Measurements from ENCODE around the gene GALNT2.

Gene GALNT2

DNA sequence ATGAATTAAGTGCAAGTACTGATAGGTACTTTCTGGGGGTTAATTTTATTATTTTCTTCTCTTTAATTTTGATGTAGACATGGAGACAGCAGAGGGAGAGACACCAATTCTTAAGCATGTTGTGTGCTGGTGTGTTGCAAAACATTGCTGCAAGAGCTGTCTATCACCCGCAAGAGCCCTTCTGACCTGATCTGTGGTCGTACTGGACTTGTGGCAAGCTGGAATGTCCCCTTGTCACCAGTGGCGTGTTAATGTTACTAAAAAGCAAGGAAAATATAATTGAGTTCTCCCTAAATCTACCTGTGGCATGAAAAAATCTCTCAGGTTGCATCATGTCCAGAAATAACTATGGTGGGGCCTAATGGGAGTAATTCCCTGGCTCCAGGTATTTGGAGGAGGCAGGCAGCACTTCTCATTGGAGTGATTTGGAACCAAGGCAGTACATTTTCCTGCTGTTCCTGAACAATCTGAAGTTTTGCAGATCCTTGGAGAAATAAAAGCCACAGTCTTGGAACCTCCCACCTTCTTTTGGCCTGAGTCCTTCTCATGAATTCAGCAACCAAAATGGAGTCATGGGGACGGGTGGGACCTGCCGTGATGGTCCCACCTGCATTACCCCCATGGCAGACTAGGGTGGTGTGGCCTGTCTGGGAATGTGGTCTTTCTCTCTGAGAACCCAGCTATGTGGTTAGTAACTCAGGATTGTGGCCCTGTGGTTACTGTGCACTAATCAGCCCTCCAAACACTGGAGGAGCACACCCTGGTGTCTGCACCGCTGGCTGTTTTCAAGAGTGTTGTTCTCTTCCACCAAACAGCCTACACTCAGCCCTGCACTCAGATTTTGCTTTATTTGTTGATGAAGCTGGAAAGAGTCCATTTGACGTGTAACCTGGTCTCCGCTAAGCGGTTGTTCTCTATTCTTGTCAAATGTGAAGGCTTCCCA lies 57.4 kb downstream of the GALNT2 start:
- WGBS, 2 donors (ENCODE audit: extremely low coverage in 2 of 2, insufficient read length in 2 of 2, insufficient replicate concordance in 1 of 2), result no CpG with 5 or more reads among the region's 9 CpGs
- Histone ChIP-seq H3K27me3 (ENCODE audit: control insufficient read depth in 3 of 3, insufficient read depth in 3 of 3, low read depth in 1 of 3, low read length in 3 of 3) (no peaks in the 10 kb centered on the region), H2BK120ac (ENCODE audit: low read depth, low read length) (no peak overlapping the region), H3K9me3 (replicated peaks in 1 of 2; ENCODE audit: control insufficient read depth in 2 of 2, insufficient read depth in 1 of 2, low read depth in 1 of 2, low read length in 2 of 2) (no peaks in the 10 kb centered on the region), H2AK5ac (ENCODE audit: low read depth, low read length) (no peak overlapping the region), H2BK12ac (ENCODE audit: low read length) (no peak overlapping the region), H3K4ac (ENCODE audit: low read length) (no peak overlapping the region), H3K36me3 (replicated peaks in 1 of 2; ENCODE audit: control insufficient read depth in 2 of 2, insufficient read depth in 2 of 2, low read length in 2 of 2) (peaks cover 0 to 10% of the 10 kb centered on the region in 2 donors), H3K4me1 (ENCODE audit: control insufficient read depth in 2 of 2, insufficient read depth in 1 of 2, low read depth in 1 of 2, low read length in 2 of 2) (peaks cover 14 to 23% of the 10 kb centered on the region in 2 donors), H2AFZ (ENCODE audit: low read length) (no peak overlapping the region), H3K4me3 (ENCODE audit: low read length in 2 of 2) (no peak overlapping the region), H2BK5ac (ENCODE audit: low read length) (no peak overlapping the region), H3K4me2 (ENCODE audit: insufficient read depth, low read length, poor library complexity, severe bottlenecking) (no peak overlapping the region), H3K14ac (ENCODE audit: low read length) (no peak overlapping the region), H3K9ac (ENCODE audit: low read depth, low read length, poor library complexity) (no peak overlapping the region), H3K18ac (ENCODE audit: low read length) (no peak overlapping the region), H3K79me1 (ENCODE audit: low read depth, low read length) (peaks cover 1% of the 10 kb centered on the region), H4K91ac (ENCODE audit: low read depth, low read length, poor library complexity) (no peak overlapping the region), H4K8ac (ENCODE audit: low read depth, low read length) (no peak overlapping the region), H2BK15ac (ENCODE audit: low read length) (no peak overlapping the region), H3K27ac (replicated peaks; ENCODE audit: low read length) (no peak overlapping the region), H3K23ac (ENCODE audit: low read depth, low read length, poor library complexity) (no peak overlapping the region)
- DNase-seq (ENCODE audit: low spot score), result no peak

DNA sequence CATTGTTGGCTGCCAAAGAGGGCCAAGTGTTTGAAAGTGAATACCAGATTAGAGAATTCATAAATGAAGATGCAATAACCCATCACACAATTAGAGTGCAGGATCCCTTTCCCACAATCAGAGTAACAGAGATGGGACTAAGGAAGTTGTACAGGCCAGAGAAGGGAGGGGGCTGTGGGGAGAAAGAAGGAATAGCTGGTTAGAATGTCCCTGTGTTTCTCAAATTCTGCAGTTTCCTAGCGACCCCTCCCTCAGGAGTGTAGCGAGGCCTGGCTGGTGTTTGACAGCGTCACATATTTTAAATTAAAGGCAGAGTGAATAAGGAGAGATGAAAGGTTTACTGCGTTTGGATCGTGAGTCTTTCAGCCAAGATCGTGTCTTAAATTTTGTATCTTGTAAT lies 58.1 kb downstream of the GALNT2 start:
- H2BK12ac ChIP-seq (ENCODE audit: low read length), result no peak overlapping the region
- no peak overlapping the region for H3K27ac ChIP-seq (replicated peaks; ENCODE audit: low read length)

DNA sequence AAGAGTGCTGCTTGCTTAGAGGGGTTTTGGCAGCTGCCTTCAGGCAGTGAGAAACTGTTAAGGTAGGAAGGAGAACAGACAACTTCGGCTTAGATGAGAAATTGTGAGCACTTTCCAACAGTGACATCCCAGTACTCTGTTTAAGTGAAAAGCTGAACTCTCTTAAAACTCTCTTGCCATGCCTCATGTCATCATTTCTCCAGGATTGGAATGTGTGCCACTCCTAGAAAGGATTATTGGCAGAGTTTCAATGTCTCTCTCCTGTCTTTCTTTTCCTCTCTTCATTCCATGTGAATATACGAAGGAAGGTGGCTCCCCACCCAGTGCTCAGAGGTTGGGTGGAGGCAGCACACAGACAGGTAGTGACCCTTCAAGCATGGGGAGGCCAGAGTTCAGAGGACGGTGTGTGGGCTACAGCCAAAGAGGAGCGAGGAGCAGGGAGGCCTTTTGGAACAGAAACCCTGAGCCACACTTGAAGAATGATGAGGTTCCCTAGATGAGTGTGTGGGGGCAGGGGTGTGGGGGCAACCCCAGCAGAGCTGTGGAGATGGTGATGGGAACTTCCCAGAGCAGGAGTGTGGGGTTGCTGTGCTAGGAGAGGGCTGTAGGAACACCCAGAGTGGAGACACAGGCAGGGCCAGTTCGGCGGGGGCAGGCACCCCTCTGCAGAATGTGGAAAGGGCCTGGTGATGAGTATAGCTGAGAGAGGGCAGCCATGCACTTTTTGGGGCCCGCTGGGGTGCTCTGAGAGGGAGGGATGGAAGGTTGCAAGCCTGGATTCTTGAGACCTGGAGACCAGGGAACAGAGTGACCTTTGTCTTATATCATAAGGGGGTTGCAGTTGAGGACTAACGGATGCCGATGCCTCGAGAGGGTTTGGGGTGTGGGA lies 58.8 kb downstream of the GALNT2 start:
- Histone ChIP-seq H3K18ac (ENCODE audit: low read length) (no peak overlapping the region), H3K4me1 (ENCODE audit: control insufficient read depth in 2 of 2, insufficient read depth in 1 of 2, low read depth in 1 of 2, low read length in 2 of 2) (peaks cover 19 to 23% of the 10 kb centered on the region in 2 donors), H3K4me2 (ENCODE audit: insufficient read depth, low read length, poor library complexity, severe bottlenecking) (no peak overlapping the region), H2BK15ac (ENCODE audit: low read length) (no peak overlapping the region), H4K91ac (ENCODE audit: low read depth, low read length, poor library complexity) (no peak overlapping the region), H3K14ac (ENCODE audit: low read length) (no peak overlapping the region), H3K36me3 (replicated peaks in 1 of 2; ENCODE audit: control insufficient read depth in 2 of 2, insufficient read depth in 2 of 2, low read length in 2 of 2) (peaks cover 0 to 2% of the 10 kb centered on the region in 2 donors), H3K9ac (ENCODE audit: low read depth, low read length, poor library complexity) (no peak overlapping the region), H2AK5ac (ENCODE audit: low read depth, low read length) (no peak overlapping the region), H3K79me1 (ENCODE audit: low read depth, low read length) (no peaks in the 10 kb centered on the region), H3K4ac (ENCODE audit: low read length) (no peak overlapping the region), H3K27ac (replicated peaks; ENCODE audit: low read length) (no peak overlapping the region), H3K9me3 (replicated peaks in 1 of 2; ENCODE audit: control insufficient read depth in 2 of 2, insufficient read depth in 1 of 2, low read depth in 1 of 2, low read length in 2 of 2) (no peaks in the 10 kb centered on the region), H3K4me3 (ENCODE audit: low read length in 2 of 2) (no peak overlapping the region), H2BK5ac (ENCODE audit: low read length) (no peak overlapping the region), H2AFZ (ENCODE audit: low read length) (no peak overlapping the region), H2BK12ac (ENCODE audit: low read length) (no peak overlapping the region), H3K23ac (ENCODE audit: low read depth, low read length, poor library complexity) (no peak overlapping the region), H3K27me3 (ENCODE audit: control insufficient read depth in 3 of 3, insufficient read depth in 3 of 3, low read depth in 1 of 3, low read length in 3 of 3) (no peaks in the 10 kb centered on the region), H4K8ac (ENCODE audit: low read depth, low read length) (no peak overlapping the region), H2BK120ac (ENCODE audit: low read depth, low read length) (no peak overlapping the region)
- no peak for DNase-seq (ENCODE audit: low spot score)
- no CpG with 5 or more reads among the region's 10 CpGs for WGBS, 2 donors (ENCODE audit: extremely low coverage in 2 of 2, insufficient read length in 2 of 2, insufficient replicate concordance in 1 of 2)

More for the DNA sequence above, 58.1 kb downstream of the GALNT2 start:
- Histone ChIP-seq H3K18ac (ENCODE audit: low read length) (no peak overlapping the region), H4K8ac (ENCODE audit: low read depth, low read length) (no peak overlapping the region), H3K9ac (ENCODE audit: low read depth, low read length, poor library complexity) (no peak overlapping the region), H2BK15ac (ENCODE audit: low read length) (no peak overlapping the region), H3K4me1 (ENCODE audit: control insufficient read depth in 2 of 2, insufficient read depth in 1 of 2, low read depth in 1 of 2, low read length in 2 of 2) (peaks cover 15 to 23% of the 10 kb centered on the region in 2 donors), H2AFZ (ENCODE audit: low read length) (no peak overlapping the region), H2BK5ac (ENCODE audit: low read length) (no peak overlapping the region), H3K14ac (ENCODE audit: low read length) (no peak overlapping the region), H3K4me3 (ENCODE audit: low read length in 2 of 2) (no peak overlapping the region), H2BK120ac (ENCODE audit: low read depth, low read length) (no peak overlapping the region), H3K4me2 (ENCODE audit: insufficient read depth, low read length, poor library complexity, severe bottlenecking) (no peak overlapping the region), H2AK5ac (ENCODE audit: low read depth, low read length) (no peak overlapping the region), H3K9me3 (replicated peaks in 1 of 2; ENCODE audit: control insufficient read depth in 2 of 2, insufficient read depth in 1 of 2, low read depth in 1 of 2, low read length in 2 of 2) (no peaks in the 10 kb centered on the region), H4K91ac (ENCODE audit: low read depth, low read length, poor library complexity) (no peak overlapping the region), H3K4ac (ENCODE audit: low read length) (no peak overlapping the region), H3K27me3 (ENCODE audit: control insufficient read depth in 3 of 3, insufficient read depth in 3 of 3, low read depth in 1 of 3, low read length in 3 of 3) (no peaks in the 10 kb centered on the region), H3K79me1 (ENCODE audit: low read depth, low read length) (peaks cover 1% of the 10 kb centered on the region), H3K36me3 (replicated peaks in 1 of 2; ENCODE audit: control insufficient read depth in 2 of 2, insufficient read depth in 2 of 2, low read length in 2 of 2) (peaks cover 0 to 9% of the 10 kb centered on the region in 2 donors), H3K23ac (ENCODE audit: low read depth, low read length, poor library complexity) (no peak overlapping the region)
- DNase-seq (ENCODE audit: low spot score), result no peak
- no CpG with 5 or more reads among the region's 6 CpGs for WGBS, 2 donors (ENCODE audit: extremely low coverage in 2 of 2, insufficient read length in 2 of 2, insufficient replicate concordance in 1 of 2)

Measured in neuronal stem cell (in vitro differentiated cells).